Smooth muscle cell (in vitro differentiated cells): Measurements from ENCODE around the gene CCDC92B. TPM values are rescaled to one million over a fixed set of nuclear protein-coding genes. Genes with fewer than 3 reads are reported as not detected.

ENCODE experiments used
- DNase-seq: peaks from one replicate; lab custom pipeline; 2025; ENCODE audit not compliant: unreplicated experiment; lab: John Stamatoyannopoulos, UW
- H2AFZ ChIP-seq: fragments of 200-600 bp; sonication (generic); 2 replicates; pipeline ENCODE4 v1.6.0; 2016; ENCODE audit warnings: antibody characterized with exemption, low read depth, mild to moderate bottlenecking
- H3F3A ChIP-seq: fragments of 200-600 bp; sonication (generic); 2 replicates; pipeline ENCODE4 v1.6.0; 2017; ENCODE audit warnings: antibody characterized with exemption, low read depth
- H3K27ac ChIP-seq: fragments of 200-600 bp; sonication (generic); 2 replicates; pipeline ENCODE4 v1.5.1; 2016; ENCODE audit warnings: low read depth, mild to moderate bottlenecking
- H3K27me3 ChIP-seq: fragments of 200-600 bp; sonication (generic); 2 replicates; pipeline ENCODE4 v1.6.1; 2016; ENCODE audit warnings: low read depth, mild to moderate bottlenecking
- H3K36me3 ChIP-seq: fragments of 200-600 bp; sonication (generic); 2 replicates; pipeline ENCODE4 v1.5.1; 2016; ENCODE audit warnings: low read depth
- H3K4me1 ChIP-seq: fragments of 200-600 bp; sonication (generic); 2 replicates; pipeline ENCODE4 v1.5.1; 2016; ENCODE audit warnings: low read depth
- H3K4me2 ChIP-seq: fragments of 200-600 bp; sonication (generic); 2 replicates; pipeline ENCODE4 v1.6.0; 2016; ENCODE audit warnings: mild to moderate bottlenecking
- H3K4me3 ChIP-seq: fragments of 200-600 bp; sonication (generic); 2 replicates; pipeline ENCODE4 v1.5.1; 2016; ENCODE audit warnings: mild to moderate bottlenecking
- H3K79me2 ChIP-seq: fragments of 200-600 bp; sonication (generic); 2 replicates; pipeline ENCODE4 v1.6.0; 2016; ENCODE audit warnings: low read depth, mild to moderate bottlenecking
- H3K9ac ChIP-seq: fragments of 200-600 bp; sonication (generic); 2 replicates; pipeline ENCODE4 v1.6.0; 2016; ENCODE audit warnings: low read depth
- H3K9me3 ChIP-seq: fragments of 200-600 bp; sonication (generic); replicated peaks from 2 replicates; pipeline ENCODE4 v1.5.1; 2016; ENCODE audit warnings: low read depth
- H4K20me1 ChIP-seq: fragments of 200-600 bp; sonication (generic); 2 replicates; pipeline ENCODE4 v1.6.0; 2016; ENCODE audit warnings: low read depth
- WGBS: methylation state at CpG from one replicate; pipeline ENCODE4 v1.1.7; 2016; ENCODE audit warnings: low lambda C conversion rate; 5-methylcytosine and 5-hydroxymethylcytosine counted together
- polyA plus RNA-seq: library from polyadenylated mRNA; unstranded; fragments of >200 nt; fragmentation: Nextera tagmentation; extraction: Ambion mirVana; gene quantifications from 2 replicates; pipeline ENCODE4 v1.2.1, GENCODE V29; 2016
- total RNA-seq: library from RNA; depleted of rRNA; stranded (reverse); fragments of >200 nt; gene quantifications from 2 replicates; pipeline ENCODE4 v1.2.3, GENCODE V29; 2014
- TF ChIP-seq, protein P1 (sequence below): fragments of 200-600 bp; sonication (generic); IDR thresholded peaks from 2 replicates; pipeline ENCODE4 v1.5.1; 2017; ENCODE audit warnings: borderline replicate concordance, mild to moderate bottlenecking, antibody characterized with exemption; ENCODE audit not compliant: insufficient read depth, poor library complexity, severe bottlenecking

CCDC92B gene
- total and polyA plus RNA-seq, 2 experiments from 2014 or later = not detected

DNA sequence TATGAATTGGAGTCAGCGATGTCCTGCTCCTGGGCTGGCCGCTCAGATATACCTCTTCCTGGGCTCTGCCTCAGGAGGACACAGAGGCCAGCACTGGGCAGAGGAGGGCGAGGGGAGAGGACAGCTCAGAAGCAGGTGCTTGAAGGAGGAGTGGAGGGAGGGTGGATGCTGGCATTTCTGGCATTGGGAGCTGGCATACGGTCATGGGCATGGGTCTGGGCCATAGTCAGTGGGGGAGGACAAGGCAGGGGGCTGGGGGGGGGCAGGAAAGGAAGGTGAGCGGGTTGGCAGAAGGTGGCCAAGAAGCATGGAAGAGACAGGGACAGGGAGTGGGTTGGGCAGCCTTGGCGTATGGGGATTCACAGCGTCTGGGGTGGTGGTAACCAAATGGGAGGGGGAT lies 30.1 kb upstream of the CCDC92B start:
- TF ChIP-seq, protein P1, sequence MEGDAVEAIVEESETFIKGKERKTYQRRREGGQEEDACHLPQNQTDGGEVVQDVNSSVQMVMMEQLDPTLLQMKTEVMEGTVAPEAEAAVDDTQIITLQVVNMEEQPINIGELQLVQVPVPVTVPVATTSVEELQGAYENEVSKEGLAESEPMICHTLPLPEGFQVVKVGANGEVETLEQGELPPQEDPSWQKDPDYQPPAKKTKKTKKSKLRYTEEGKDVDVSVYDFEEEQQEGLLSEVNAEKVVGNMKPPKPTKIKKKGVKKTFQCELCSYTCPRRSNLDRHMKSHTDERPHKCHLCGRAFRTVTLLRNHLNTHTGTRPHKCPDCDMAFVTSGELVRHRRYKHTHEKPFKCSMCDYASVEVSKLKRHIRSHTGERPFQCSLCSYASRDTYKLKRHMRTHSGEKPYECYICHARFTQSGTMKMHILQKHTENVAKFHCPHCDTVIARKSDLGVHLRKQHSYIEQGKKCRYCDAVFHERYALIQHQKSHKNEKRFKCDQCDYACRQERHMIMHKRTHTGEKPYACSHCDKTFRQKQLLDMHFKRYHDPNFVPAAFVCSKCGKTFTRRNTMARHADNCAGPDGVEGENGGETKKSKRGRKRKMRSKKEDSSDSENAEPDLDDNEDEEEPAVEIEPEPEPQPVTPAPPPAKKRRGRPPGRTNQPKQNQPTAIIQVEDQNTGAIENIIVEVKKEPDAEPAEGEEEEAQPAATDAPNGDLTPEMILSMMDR = no peak
- H4K20me1 ChIP-seq = no peaks in the 10 kb centered on the region
- no peak overlapping the region for H3K4me2 ChIP-seq
- H3K79me2 ChIP-seq = no peaks in the 10 kb centered on the region
- no peak overlapping the region for H3K4me3 ChIP-seq
- H3K27me3 ChIP-seq = peaks cover 41% of the 10 kb centered on the region
- H3F3A ChIP-seq = no peaks in the 10 kb centered on the region
- H3K9ac ChIP-seq = no peak overlapping the region
- no peak overlapping the region for H3K27ac ChIP-seq
- no peak overlapping the region for H2AFZ ChIP-seq
- no peak for DNase-seq
- no peaks in the 10 kb centered on the region for H3K36me3 ChIP-seq
- 89% methylated on average over 5 of the region's 7 CpGs for WGBS
- no peaks in the 10 kb centered on the region for H3K9me3 ChIP-seq
- no peaks in the 10 kb centered on the region for H3K4me1 ChIP-seq

DNA sequence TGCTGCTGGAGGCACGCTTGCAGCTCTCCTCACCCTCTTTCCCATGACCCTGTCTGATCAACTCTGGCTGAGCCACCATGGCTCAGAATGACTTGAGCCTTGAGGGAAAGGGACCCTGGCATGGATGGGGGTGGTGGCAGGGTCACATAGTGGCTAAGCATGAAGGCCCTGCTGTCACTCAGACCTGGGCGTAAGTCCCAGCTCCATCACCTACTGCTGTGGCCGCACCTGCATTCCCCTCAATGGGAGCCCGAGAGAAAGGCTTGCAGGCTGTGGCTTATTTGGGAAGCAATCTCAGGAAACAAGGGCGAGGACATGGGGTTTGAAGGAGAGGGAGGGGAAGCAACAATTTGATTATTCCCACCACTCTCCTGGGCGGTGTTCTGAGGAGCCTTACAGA lies 29.0 kb upstream of the CCDC92B start:
- H3K79me2 ChIP-seq = no peaks in the 10 kb centered on the region
- TF ChIP-seq, protein P1 = no peak
- H3K36me3 ChIP-seq = no peaks in the 10 kb centered on the region
- no peak overlapping the region for H3K27ac ChIP-seq
- H4K20me1 ChIP-seq = no peaks in the 10 kb centered on the region
- no peak overlapping the region for H3K4me3 ChIP-seq
- H3K9ac ChIP-seq = no peak overlapping the region
- H3F3A ChIP-seq = no peaks in the 10 kb centered on the region
- no peaks in the 10 kb centered on the region for H3K4me1 ChIP-seq
- no peak for DNase-seq
- no peak overlapping the region for H2AFZ ChIP-seq
- WGBS = 77% methylated on average over 6 of the region's 6 CpGs
- no peaks in the 10 kb centered on the region for H3K9me3 ChIP-seq
- H3K27me3 ChIP-seq = peaks cover 48% of the 10 kb centered on the region
- no peak overlapping the region for H3K4me2 ChIP-seq

DNA sequence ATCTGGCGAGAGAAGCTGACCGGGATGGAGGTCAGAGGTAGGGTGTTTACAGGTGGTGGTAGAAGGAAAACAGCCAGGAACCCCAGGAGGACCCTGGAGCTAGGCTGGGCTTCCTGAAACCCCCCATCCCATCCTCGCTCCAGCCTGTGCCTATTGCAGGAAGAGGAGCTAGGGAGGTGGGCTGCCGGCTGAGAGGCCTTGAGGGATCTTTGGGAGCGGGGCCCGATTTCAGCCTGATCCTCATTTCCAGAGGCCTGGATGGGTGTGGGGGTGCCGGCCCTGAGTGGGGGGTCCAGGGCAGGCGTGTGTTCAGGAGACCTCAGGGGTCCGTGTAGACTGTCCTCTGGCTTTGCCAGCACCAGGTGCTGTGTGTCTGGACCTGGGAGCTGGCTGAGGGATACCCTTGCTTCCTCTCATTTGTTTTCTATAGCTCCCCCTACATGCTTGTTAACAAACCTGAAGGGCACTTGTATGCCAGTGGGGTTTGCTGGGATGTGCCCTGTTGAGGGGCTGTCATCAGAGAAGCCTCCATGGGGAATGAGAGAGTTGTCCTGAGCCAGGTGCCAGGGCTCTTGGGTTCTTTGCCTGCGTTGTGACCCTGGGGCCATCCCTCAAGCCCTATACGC lies 27.9 kb upstream of the CCDC92B start:
- no peak overlapping the region for H3K27ac ChIP-seq
- TF ChIP-seq, protein P1 = no peak
- H2AFZ ChIP-seq = no peak overlapping the region
- peak overlapping the region; percentile 47 for H3K4me3 ChIP-seq
- no peaks in the 10 kb centered on the region for H4K20me1 ChIP-seq
- peaks cover 55% of the 10 kb centered on the region for H3K27me3 ChIP-seq
- 34% methylated on average over 9 of the region's 11 CpGs for WGBS
- no peak for DNase-seq
- H3K4me2 ChIP-seq = peak overlapping the region; percentile 84
- no peaks in the 10 kb centered on the region for H3K36me3 ChIP-seq
- H3K4me1 ChIP-seq = no peaks in the 10 kb centered on the region
- H3F3A ChIP-seq = no peaks in the 10 kb centered on the region
- no peaks in the 10 kb centered on the region for H3K9me3 ChIP-seq
- no peak overlapping the region for H3K9ac ChIP-seq
- H3K79me2 ChIP-seq = no peaks in the 10 kb centered on the region
